CD4-positive, alpha-beta T cell treated with Interleukin-2 at 100 ng/mL for 4 hours (primary cell): ENCODE results near the gene SDF2L1.
"Not testable (repeated sequence)": the region's sequence is repeated elsewhere in the genome, so short reads cannot be mapped to it uniquely, and the experiment has no call there.

Experiments used
- DNase-seq: peaks from one replicate; pipeline ENCODE4 v3.0.0-alpha.2; 2020; ENCODE audit warnings: low spot score

SDF2L1 gene

GRCh38 chr22:21661991-21662390 is 19.9 kb downstream of the SDF2L1 start:
- DNase-seq, result no peak

GRCh38 chr22:21663738-21664137 is 21.6 kb downstream of the SDF2L1 start:
- no peak for DNase-seq

GRCh38 chr22:21665047-21665851 is 23.1 kb downstream of the SDF2L1 start:
- DNase-seq, result no peak

- no peak for DNase-seq
Observed at GRCh38 chr22:21666786-21667185, 24.7 kb downstream of the SDF2L1 start.

GRCh38 chr22:21669026-21669425 is 26.9 kb downstream of the SDF2L1 start:
- DNase-seq, result no peak

- DNase-seq, result no peak
Observed at GRCh38 chr22:21672107-21672629, 30.1 kb downstream of the SDF2L1 start.

GRCh38 chr22:21673534-21674321 is 31.6 kb downstream of the SDF2L1 start:
- no peak for DNase-seq

GRCh38 chr22:21674638-21675245 is 32.6 kb downstream of the SDF2L1 start:
- no peak for DNase-seq

- no peak for DNase-seq
Observed at GRCh38 chr22:21677606-21678443, 35.7 kb downstream of the SDF2L1 start.

- DNase-seq, result not testable (repeated sequence)
Observed at GRCh38 chr22:21678842-21679241, 36.7 kb downstream of the SDF2L1 start.

GRCh38 chr22:21679383-21679782 is 37.3 kb downstream of the SDF2L1 start:
- no peak for DNase-seq

GRCh38 chr22:21680830-21681565 is 38.9 kb downstream of the SDF2L1 start:
- no peak for DNase-seq

GRCh38 chr22:21681566-21682370 is 39.7 kb downstream of the SDF2L1 start:
- DNase-seq, result no peak

GRCh38 chr22:21682385-21683175 is 40.5 kb downstream of the SDF2L1 start:
- DNase-seq, result no peak

GRCh38 chr22:21683401-21683811 is 41.3 kb downstream of the SDF2L1 start:
- DNase-seq, result no peak

- no peak for DNase-seq
Observed at GRCh38 chr22:21684492-21685163, 42.5 kb downstream of the SDF2L1 start.

- no peak for DNase-seq
Observed at GRCh38 chr22:21685164-21685513, 43.0 kb downstream of the SDF2L1 start.

- no peak for DNase-seq
Observed at GRCh38 chr22:21686193-21686608, 44.1 kb downstream of the SDF2L1 start.
